ENCODE data around the gene ACBD7.

DNA sequence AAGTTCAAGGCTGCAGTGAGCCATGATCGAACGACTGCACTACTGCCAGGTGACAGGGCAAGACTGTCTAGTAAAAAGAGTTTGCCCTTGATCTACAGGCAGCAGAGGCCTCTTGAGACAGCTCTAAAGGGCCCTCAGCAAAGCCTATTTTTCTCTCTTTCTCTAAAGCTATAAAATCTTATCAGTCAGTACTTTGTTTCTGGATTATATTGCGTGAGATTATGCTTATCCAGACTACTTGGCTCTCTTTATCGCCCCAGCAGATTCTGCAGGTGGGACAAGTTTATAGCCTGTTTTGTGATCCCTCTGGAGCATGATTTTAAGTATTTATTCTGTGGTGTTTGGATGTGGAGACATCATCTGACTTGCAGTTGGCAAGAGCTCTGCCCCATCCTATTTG, 11.3 kb upstream of the ACBD7 start:
- TF ChIP-seq, protein P1, sequence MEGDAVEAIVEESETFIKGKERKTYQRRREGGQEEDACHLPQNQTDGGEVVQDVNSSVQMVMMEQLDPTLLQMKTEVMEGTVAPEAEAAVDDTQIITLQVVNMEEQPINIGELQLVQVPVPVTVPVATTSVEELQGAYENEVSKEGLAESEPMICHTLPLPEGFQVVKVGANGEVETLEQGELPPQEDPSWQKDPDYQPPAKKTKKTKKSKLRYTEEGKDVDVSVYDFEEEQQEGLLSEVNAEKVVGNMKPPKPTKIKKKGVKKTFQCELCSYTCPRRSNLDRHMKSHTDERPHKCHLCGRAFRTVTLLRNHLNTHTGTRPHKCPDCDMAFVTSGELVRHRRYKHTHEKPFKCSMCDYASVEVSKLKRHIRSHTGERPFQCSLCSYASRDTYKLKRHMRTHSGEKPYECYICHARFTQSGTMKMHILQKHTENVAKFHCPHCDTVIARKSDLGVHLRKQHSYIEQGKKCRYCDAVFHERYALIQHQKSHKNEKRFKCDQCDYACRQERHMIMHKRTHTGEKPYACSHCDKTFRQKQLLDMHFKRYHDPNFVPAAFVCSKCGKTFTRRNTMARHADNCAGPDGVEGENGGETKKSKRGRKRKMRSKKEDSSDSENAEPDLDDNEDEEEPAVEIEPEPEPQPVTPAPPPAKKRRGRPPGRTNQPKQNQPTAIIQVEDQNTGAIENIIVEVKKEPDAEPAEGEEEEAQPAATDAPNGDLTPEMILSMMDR (IDR thresholded peaks at IDR 0.05), result no peak
- TF ChIP-seq POLR2A (IDR thresholded peaks at IDR 0.05), result no peak

Data from vagina (tissue), 2 donors.